NOMO-1 treated with dmso at 0.1 percent for 144 hours (cell line): ENCODE data around the gene LCE1E.

Source experiments
- DNase-seq: peaks from one replicate; lab custom pipeline; 2025; ENCODE audit not compliant: unreplicated experiment; lab: John Stamatoyannopoulos, UW

LCE1E gene, protein sequence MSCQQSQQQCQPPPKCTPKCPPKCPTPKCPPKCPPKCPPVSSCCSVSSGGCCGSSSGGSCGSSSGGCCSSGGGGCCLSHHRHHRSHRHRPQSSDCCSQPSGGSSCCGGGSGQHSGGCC

DNA sequence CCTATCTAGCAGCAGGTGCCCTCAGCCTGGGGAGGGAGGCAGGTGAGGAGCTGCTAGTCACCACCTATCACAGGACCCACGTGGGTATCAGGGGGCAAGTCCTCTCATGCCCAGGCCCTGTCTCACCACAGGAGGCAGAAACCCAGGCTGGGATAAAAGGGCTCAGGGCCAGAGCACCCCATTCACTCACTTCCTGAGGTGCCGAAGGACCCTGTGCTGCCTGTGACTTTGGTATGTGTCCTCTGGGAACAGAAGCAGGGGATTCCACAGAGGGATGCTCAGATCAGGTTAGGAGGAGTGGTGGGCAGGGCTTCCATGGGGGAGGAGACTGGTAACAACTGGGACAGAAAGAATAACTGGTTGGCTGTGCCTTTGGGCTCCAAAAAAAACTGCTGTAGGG lies at the start of gene LCE1E:
Gene LCE1E (plus strand): TSS at position 181 of the 400 bp plus-strand sequence. CDS start 1,043 bp downstream, outside the sequence.
- DNase-seq, result no peak

DNA sequence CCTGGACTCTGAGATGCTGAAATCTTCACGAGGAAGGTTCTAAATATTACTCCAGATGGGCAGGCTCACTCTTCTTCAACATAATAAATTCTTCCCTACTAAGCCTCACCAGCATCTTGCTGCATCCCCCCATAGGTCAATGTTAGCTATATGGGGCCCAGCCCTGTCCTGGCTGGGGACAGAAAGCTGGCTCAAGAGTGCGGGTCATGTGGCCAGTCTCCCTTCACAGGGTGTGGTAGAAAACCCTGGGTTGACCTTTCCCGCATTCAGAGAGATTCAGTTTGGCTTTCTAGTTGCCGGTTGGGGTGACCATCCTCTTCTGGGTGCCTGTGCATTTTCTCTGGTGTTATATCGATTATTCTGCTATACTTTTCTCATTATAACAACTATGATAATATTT lies 48.1 kb upstream of the LCE1E start:
- DNase-seq, result no peak

DNA sequence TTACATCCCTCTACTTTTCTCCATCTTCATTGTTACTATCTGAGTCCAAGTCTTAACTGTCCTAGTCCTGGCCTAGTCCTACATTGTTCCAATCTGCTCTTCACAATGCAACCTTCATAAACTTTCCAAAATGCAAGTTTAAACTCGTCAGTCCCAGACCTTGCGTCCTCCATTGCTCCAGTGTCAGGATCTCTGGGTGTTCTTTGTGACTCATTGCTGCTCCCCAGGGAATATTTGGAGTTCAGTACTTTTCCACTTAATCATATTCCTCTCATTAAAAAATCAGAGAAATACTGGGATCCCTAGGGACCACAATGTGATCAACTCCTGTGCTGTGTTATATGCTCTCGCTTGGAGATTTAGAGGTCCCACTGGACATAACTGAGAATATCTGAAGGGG lies 46.2 kb upstream of the LCE1E start:
- no peak for DNase-seq

DNA sequence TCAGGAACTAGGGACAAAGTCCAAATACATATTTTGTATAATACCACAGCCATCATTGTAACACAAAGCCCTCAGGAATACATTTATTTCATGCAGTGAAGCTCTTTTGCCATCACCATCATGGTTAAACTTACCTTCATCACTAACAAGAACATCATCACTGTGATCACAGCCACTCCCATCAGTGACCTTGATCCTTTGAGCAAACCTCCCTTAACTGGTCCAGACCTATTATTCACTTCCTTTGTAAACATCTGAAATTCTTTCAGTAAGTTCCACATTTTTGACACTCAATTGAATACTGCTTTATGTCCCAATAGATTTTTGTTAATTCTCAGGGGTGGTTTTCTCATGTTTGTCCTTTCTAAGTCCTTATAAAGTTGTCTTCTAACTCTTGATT lies 44.4 kb upstream of the LCE1E start:
- DNase-seq, result no peak

DNA sequence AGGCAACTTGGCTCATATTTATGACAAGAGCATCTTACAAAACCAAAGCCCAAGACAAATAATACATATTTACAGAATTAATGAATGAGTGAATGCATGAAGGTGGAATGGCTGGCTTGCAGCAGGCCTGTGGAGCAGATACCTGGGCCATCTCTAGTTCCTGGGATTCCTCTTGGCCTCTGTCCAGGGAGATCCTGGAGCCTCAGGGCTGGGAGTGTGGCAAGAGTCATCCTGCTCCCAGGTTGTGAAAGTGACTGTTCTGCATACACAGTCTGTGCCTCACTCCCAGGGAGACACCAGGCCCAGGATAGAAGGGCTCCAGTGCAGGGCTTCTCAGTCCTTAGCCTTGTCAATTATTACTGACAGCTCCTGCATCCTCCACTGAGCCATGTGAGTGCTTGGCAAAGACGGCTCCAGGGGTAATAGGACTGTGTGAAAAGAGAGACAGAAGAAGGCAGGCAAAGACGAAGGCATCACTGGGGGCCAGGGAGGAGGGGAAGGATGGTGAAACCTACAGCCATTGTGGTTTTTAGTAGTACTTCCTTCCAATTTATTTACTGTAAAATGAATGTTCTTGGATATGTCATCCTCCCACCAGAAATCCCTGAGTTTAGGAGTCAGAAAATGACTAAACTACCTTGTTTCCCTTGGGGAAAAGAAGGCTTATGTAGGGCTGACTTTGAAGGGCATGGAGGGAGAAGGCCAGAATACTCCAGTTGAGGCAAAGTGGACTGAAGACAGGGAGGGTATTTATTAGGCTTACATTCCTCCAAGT lies 42.5 kb upstream of the LCE1E start:
- DNase-seq, result no peak

DNA sequence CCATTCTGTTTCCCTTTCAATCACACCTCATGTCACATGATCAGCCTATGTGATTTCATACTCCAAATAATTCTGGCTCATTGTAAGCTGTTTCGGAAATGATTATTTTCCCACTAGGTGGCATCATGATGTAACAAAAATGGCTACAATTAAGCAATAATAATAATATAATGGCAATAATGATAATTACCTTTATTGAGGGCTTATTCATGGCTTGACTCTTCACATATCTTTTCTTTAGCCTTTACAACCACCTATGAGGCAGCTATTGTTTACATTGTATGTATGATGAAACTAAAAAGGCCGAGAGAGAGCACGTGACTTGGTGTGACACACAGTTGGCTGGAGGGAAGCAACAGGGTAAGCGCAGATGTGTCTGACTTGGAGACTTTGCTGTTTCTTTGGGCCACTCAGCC lies 40.8 kb upstream of the LCE1E start:
- no peak for DNase-seq

DNA sequence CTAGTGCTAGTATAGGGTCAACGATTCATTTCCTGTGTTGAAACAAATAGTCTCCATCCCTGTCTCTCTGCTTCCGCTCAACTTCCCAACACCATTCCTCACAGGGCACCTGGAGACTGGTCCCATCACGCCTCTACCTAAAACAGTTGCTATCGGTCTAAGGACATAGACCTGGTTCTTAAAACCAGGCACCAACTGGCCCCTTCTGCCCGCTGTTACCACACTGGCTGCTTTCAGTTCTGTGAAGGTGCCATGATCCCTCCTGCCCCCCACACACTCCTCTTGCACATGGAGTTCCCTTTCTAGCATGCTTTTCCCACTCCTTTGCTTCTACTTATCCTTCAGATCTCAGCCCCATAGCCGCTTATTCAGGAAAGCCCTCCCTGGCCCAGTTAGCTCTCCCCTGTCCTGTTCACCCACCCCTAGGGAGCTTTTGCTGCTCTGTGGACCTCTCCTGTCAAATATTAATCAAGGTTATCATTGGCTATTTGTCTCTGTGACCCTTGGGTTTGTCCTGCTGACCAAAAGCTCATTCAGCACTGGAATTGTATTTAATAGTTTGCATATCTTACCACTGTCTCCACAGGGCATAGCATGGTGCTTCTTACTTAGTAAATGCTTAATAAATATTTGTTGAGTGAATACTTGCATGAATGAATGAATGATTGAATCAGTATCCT lies 40.2 kb upstream of the LCE1E start:
- DNase-seq, result no peak

DNA sequence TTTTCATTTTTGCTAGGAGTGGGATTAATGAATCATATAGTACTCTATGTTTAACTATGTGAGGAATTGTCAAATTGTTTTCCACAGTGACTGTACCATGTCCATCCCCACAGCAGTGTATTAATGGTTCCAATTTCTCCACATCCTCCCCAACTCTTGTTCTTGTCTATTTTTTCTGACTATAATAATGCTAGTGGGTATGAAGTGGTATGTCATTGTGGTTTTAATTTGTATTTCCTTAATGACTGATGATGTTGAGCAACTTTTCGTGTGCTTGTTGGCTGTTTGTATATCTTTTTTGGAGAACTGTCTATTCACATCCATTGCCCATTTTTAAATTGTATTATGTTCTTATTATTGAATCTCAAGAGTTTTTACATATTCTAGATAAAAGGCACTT lies 38.2 kb upstream of the LCE1E start:
- no peak for DNase-seq

DNA sequence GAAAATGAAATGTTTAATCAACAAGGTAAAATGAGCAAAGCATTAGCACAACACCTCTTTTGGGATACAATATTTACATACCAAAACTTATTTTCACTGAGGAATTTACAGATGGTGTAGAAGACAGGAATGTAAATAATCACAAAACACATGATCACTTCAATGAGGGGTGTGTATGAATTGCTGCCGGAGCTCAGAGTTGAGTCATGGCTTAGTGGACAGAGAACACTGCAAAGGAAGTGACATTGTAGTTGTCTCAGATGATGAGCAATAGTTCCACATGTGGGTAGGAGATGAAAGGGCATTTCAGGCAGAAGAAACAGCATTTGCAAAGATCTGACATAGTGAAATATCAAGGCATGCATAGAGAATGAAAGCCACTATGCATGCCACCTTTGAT lies 33.8 kb upstream of the LCE1E start:
- DNase-seq, result no peak

DNA sequence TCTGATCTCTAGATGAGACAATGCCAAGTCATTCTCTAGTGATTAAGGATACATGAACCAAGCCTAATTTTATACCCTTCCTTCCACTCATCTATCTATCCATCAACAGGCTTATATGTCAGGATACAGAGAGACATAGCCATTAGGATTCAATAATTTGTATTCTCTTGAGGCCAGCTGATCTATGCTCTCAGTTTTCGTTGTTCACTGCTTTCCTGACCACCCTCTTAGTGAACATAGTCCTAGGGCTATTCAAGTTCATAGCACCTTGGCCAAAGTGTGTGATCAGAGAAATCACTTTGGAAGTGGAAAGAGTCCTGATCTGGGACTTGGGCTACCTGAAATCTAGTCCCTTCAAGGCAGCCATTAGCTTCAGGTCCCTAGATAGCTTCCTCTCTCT lies 32.5 kb upstream of the LCE1E start:
- no peak for DNase-seq

DNA sequence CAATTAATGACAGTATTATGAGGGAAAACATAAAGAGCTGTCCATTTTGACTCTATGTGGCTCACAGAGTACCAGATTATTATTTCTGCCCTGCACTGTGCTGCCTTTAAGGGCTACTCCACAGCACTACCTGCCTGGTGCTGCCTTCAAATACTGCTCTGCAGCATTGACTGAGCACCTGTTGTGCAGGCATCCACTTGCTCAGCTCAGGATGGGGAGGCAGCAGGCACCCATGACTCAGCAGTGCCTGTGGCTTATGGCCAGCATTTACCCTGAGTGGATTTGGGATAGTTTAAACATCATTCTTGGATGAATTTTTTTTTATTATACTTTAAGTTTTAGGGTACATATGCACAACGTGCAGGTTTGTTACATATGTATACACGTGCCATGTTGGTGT lies 29.2 kb upstream of the LCE1E start:
- no peak for DNase-seq

DNA sequence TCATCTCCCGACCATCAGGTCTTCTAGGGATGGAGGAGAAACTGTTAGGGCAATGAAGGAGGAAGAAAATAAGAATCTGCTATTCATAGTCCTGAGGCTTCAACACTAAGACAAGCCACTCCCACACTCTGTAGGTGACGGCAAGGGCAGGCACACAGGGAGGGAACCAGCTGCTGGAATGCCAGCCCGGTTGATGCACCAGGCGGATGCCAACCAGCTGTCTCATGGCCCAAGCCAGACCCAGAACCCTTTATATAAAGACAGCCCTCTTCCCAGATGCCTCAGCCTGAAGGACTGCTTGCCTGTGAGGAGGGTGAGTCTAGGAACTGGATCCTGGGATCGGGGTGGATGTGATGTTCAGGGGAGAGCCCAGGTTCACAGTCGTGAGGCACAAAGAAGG lies 28.3 kb upstream of the LCE1E start, which contains the start of gene KPRP:
Gene KPRP (plus strand): TSS at position 279 of the 400 bp plus-strand sequence. CDS start 1,564 bp downstream, outside the sequence.
- DNase-seq, result no peak

DNA sequence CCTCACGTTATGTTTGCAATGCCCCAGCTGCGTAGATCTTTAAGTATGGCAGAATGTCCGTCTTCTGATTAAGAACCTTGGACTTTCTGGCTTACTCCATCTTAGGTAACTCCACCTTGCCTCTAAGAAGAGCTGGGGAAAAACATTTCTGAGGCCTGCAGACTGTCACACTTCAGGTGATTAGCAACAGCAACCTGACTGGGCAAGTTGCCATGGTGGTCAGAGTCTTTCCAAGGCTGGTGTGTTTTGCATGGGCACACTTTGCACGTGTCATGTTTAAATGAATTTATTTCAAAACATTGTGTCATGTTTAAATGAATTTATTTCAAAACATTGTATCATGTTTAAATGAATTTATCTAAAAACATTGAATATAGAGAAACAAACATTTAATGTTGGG lies 27.4 kb upstream of the LCE1E start:
- no peak for DNase-seq

DNA sequence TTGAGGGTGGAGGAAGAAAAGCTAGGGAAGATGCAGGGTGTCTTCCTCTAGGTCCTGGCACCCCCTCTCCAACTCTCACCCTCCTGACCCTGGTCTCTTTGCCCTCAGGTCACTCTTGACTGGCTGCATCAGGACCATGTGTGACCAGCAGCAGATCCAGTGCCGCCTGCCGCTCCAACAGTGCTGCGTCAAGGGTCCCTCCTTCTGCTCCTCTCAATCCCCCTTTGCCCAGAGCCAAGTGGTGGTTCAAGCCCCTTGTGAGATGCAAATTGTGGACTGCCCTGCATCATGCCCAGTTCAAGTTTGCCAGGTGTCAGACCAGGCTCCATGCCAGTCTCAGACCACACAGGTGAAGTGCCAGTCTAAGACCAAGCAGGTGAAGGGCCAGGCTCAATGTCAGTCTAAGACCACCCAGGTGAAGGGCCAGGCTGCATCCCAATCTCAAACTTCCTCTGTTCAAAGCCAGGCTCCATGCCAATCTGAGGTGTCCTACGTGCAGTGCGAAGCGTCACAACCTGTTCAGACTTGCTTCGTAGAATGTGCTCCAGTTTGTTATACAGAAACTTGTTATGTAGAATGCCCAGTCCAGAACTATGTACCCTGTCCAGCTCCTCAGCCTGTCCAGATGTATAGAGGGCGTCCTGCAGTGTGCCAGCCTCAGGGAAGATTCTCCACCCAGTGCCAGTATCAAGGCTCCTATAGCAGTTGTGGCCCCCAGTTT lies 26.4 kb upstream of the LCE1E start:
- DNase-seq, result no peak

DNA sequence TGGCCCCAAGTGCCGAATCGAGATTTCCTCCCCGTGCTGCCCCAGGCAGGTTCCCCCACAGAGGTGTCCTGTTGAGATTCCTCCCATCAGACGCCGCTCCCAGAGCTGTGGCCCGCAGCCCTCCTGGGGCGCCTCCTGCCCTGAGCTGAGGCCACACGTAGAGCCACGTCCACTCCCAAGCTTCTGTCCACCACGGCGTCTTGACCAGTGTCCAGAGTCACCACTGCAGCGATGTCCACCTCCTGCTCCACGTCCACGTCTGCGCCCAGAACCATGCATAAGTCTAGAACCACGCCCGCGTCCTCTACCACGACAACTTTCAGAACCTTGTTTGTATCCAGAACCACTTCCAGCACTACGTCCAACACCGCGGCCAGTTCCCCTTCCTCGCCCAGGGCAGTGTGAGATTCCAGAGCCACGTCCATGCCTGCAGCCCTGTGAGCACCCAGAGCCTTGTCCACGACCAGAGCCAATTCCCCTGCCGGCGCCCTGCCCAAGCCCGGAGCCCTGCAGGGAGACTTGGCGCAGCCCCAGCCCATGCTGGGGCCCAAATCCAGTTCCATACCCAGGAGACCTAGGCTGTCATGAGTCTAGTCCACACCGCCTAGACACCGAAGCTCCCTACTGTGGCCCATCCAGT lies 25.4 kb upstream of the LCE1E start:
- DNase-seq, result no peak

DNA sequence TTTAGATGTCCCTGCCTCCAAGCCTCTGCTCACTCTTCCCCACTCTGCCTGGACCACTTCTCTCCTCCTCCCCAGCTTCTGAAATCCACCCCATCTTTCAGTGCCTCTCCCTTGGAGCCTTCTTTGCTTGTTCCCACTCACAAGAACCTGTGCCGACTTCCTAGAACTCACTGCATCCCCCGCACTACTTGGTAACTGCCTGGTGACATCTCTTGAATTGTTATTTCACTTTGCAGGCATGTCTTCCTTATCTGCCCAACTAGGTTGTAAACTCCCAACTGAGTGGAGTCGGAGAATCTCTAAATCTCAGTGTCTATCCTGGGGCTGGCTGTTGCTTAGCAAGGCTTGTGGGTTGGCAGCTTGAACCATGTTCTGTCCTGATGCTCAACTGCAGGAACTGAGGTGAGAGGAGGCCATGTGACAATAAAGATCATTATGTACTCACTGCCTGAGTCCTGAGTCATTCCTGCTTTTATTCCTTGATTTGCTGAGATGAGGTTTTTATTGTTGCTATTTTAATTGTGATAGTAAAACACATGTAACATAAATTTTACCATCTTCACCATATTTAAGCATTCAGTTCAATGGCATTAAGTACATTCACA lies 24.3 kb upstream of the LCE1E start:
- DNase-seq, result no peak

DNA sequence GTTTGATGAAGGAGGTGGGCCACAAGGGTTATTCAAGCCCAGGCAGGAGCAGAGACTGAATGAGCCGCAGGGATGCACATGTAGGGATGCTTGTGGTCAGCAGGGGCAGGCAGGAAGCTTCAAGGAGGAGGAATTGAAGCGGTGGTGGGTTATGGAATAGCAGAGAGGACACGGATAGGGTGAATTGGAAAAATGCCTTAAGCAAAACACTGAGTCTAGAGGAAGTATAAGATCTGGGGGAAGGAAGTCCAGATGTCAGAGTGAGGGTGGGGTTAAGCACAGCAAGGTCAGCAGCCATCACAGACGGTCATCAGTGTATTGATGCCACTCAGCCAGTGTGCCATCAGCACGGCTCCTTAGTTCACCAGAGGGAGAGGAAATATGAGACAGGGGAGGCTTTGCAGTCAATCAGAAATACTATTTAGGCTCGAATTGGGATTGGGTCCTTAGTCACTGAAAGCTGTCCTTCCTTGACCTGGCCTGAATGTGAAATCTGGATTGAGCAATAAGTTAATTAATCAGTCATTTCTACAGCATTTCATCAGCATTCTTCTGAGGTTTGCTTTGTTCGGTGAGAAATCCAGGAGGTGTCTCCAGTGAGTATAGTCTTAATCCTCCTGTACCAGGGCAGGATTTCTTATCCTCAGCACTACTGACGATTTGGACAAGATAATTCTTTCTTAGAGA lies 17.1 kb upstream of the LCE1E start:
- no peak for DNase-seq

DNA sequence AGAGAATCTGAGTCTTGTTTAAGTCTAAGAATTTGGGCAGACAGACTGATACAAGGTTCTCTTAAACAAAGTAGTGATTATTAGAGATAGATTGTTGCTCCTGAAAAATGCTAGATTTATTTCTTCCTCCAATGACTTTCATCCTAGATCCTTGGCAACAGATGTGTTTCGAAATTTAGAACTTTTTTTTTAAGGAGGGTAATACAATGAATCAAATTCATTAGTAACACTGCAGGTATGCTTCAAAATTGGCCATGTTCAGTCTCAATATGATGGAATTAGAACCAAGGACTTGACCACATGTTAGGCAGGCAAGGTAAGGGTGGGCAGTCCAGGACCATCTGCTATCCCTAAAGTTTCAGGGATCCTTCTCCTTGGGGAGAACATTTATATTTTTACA lies 15.6 kb upstream of the LCE1E start:
- DNase-seq, result no peak

DNA sequence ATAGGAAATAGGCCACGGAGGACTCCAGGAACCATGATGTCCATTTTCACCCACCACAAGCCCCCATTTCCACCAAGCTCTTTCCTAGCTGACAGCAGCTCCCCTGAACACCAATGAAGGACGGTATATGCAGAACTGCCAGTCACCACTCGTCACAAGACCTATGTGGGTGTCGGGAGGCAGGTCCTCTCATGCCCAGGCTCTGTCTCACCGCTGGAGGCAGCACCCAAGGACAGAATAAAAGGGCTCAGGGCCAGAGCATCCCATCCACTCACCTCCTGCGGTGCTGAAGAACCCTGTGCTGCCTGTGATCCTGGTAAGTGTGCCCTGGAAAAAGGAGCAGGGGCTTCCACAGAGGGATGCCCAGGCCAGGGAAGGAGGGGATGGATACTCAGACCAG lies 11.2 kb upstream of the LCE1E start, which contains the start of gene LCE1F:
Gene LCE1F (plus strand): TSS at position 266 of the 400 bp plus-strand sequence. CDS start 1,232 bp downstream, outside the sequence.
- DNase-seq, result no peak

DNA sequence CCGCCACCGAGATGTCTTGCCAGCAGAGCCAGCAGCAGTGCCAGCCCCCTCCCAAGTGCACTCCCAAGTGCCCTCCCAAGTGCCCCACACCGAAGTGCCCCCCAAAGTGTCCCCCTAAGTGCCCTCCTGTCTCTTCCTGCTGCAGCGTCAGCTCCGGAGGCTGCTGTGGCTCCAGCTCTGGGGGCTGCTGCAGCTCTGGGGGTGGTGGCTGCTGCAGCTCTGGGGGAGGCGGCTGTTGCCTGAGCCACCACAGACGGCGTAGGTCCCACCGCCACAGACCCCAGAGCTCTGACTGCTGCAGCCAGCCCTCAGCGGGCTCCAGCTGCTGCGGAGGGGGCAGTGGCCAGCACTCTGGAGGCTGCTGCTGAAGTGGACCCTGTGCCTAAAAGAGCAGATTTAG lies 9.7 kb upstream of the LCE1E start:
- no peak for DNase-seq
